Measurements from ENCODE around the gene NOS1AP. TPM values are rescaled to one million over a fixed set of nuclear protein-coding genes. Genes with fewer than 3 reads are reported as not detected.
A peak's percentile ranks its signal among the peaks of the same experiment; 100 is the strongest.

The NOS1AP gene
- total and polyA plus RNA-seq, 5 donors: 0.86 to 4.5 (median 4.1) TPM

DNA sequence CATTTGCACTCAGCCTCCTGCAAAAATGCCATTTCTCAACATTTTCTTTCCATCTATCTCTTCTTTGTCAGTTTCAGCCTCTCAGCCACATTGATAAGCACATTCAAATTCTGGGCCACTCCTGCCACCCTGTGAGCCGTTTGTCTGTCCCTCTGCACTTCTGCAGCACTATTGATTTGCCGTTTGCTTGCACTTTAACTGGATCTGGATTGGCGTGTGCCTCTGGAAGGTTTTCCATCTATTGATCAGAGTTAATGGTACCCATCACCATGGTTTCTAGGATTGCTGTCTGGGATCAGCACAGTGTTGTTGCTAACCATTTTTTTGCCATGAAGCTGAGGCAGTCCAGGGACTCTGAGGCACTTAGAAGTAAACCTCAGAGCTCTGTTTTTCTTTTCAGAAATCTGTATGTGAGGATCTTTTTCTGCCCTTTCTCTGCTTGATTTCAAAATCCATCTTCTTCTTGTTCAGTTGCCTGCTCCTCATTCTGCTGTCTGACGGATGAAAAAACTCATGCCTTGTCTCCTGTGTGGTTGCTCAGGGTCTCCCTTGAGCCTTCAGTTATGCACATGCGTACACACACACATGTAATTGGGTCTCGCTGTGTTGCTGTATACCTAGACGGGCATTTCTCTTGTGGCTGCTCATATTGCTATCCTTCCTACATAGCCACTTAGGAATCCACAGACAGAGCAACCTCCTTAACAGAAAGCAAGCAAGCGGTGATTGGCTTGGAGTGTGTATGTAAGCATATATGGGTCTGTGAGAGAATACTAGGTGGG lies 67.9 kb downstream of the NOS1AP start:
- H3K4me1 ChIP-seq (ENCODE audit: control insufficient read depth, insufficient read depth, low read length): peaks cover 7% of the 10 kb centered on the region
- DNase-seq (no peak), ATAC-seq (no peak)
- intact Hi-C loops (cut with DNase I): no loop called here
- no peaks in the 10 kb centered on the region for H3K27me3 ChIP-seq (ENCODE audit: control insufficient read depth, insufficient read depth)
- no peaks in the 10 kb centered on the region for H3K9me3 ChIP-seq (ENCODE audit: control insufficient read depth, low read length)
- WGBS: 74% methylated on average over 8 of the region's 8 CpGs
- no peak overlapping the region for H3K27ac ChIP-seq (ENCODE audit: low read length)
- H3K4me3 ChIP-seq (ENCODE audit: low read length): no peak overlapping the region

GRCh38 chr1:162138112-162138511 lies 68.6 kb downstream of the NOS1AP start:
- Histone ChIP-seq H3K4me1 (ENCODE audit: control insufficient read depth, insufficient read depth, low read length) (peaks cover 5% of the 10 kb centered on the region), H3K9me3 (ENCODE audit: control insufficient read depth, low read length) (no peaks in the 10 kb centered on the region), H3K27ac (ENCODE audit: low read length) (no peak overlapping the region), H3K27me3 (ENCODE audit: control insufficient read depth, insufficient read depth) (no peaks in the 10 kb centered on the region), H3K4me3 (ENCODE audit: low read length) (no peak overlapping the region)
- WGBS: 74% methylated on average over 2 of the region's 2 CpGs
- no peak for ATAC-seq
- intact Hi-C loops (cut with DNase I): no loop called here
- no peak for DNase-seq

DNA sequence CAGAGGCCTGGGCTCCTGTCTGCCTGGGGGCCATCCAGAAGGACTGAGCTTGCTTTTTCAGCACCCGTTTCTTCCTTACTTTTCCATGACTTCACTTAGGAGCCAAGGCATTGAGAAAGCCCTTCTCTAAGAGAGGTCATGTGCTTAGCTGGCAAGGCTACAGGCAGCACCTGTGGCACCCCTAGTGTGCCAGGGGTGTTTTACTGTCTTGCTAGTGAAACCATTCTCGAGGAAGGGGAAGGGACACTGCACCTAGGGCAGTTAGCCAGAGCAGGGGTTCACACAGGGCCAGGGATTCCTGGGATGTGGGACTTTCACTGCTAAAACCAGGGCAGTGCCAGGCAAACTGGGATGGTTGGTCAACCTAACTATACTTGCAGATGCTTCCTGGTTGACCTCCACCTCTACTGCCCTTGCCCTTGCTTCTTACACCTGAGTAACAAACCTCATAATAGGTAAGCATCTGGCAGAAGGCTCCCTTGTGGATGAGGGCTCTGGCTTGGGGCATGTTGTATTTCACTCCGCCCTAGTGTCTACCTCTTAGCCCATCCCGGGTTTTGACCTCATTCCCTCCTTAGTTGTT lies 69.2 kb downstream of the NOS1AP start:
- H3K9me3 ChIP-seq (ENCODE audit: control insufficient read depth, low read length): no peaks in the 10 kb centered on the region
- no peak overlapping the region for H3K4me3 ChIP-seq (ENCODE audit: low read length)
- peaks cover 5% of the 10 kb centered on the region for H3K4me1 ChIP-seq (ENCODE audit: control insufficient read depth, insufficient read depth, low read length)
- H3K27me3 ChIP-seq (ENCODE audit: control insufficient read depth, insufficient read depth): no peaks in the 10 kb centered on the region
- DNase-seq (no peak), ATAC-seq (no peak)
- 21% methylated on average over 4 of the region's 4 CpGs for WGBS
- no peak overlapping the region for H3K27ac ChIP-seq (ENCODE audit: low read length)
- intact Hi-C loops (cut with DNase I): no loop called here

DNA sequence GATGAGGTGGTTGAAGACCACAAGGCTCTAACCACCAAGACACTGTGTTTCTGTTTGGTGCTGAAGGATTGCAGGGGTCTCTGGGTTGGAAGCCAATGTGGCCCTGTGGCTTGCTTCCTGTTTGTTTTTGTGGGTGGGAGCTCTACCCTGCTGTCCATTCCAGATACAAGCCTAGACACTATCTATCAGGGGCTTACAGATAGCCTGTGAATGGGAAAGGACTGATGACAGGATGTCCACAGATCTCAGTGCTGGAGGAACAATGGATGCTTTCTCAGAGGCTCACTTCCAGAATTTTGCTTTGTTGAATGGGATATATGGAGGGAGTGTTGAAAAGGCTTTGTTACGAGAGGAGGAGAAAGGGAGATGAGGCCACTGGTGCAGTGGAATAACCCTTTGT lies 69.7 kb downstream of the NOS1AP start:
- WGBS: 62% methylated on average over 1 of the region's 1 CpG
- H3K27me3 ChIP-seq (ENCODE audit: control insufficient read depth, insufficient read depth): no peaks in the 10 kb centered on the region
- no peak overlapping the region for H3K4me3 ChIP-seq (ENCODE audit: low read length)
- H3K27ac ChIP-seq (ENCODE audit: low read length): no peak overlapping the region
- intact Hi-C loops (cut with DNase I): no loop called here
- ATAC-seq: no peak
- H3K9me3 ChIP-seq (ENCODE audit: control insufficient read depth, low read length): no peaks in the 10 kb centered on the region
- H3K4me1 ChIP-seq (ENCODE audit: control insufficient read depth, insufficient read depth, low read length): peaks cover 5% of the 10 kb centered on the region
- DNase-seq: no peak

DNA sequence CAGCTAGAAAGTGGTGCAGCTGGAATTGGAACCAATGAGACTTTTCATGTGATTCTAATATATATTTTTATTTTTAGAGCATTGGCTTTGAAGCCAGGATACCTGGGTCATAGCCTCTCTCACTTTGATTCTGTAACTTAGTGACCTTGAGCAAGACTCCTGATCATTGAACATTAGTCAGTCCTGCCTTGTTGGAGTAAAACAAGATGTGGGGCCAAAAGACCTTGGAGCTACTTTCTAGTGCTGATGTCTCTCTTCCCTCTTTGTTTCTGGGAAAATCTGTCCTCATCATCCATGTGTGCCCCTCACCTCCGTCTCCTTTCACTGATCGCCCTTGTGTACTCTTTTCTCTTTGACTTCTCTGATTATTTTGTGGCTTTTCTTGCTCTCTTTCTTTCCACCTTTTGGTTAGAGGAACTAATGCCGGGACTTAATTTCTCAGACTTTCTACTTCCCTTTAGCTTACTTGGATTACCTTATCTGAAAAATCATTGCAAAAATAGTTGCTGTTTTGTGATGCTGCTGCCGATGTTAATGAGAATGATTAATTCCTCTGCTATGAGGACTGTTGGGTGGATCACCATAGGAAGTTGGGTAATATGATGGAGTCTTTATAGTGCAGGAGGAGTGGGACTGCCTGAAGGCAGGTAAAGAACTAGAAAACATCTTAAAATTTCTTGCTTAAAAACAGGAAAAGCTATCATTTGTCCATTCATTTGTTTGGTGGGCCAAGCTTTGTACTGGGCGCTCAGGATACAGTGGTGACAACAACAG lies 72.0 kb downstream of the NOS1AP start:
- Histone ChIP-seq H3K9me3 (ENCODE audit: control insufficient read depth, low read length) (no peaks in the 10 kb centered on the region), H3K27ac (ENCODE audit: low read length) (no peak overlapping the region), H3K27me3 (ENCODE audit: control insufficient read depth, insufficient read depth) (no peaks in the 10 kb centered on the region), H3K4me3 (ENCODE audit: low read length) (no peak overlapping the region), H3K4me1 (ENCODE audit: control insufficient read depth, insufficient read depth, low read length) (no peaks in the 10 kb centered on the region)
- no peak for DNase-seq
- no peak for ATAC-seq
- WGBS: 86% methylated on average over 5 of the region's 5 CpGs
- intact Hi-C loops (cut with DNase I): no loop called here

- 92% methylated on average over 3 of the region's 3 CpGs for WGBS
- no peak for ATAC-seq
- H3K27ac ChIP-seq (ENCODE audit: low read length): no peak overlapping the region
These were observed 73.5 kb downstream of the NOS1AP start for GRCh38 chr1:162142968-162143367.

GRCh38 chr1:162144268-162144667 lies 74.8 kb downstream of the NOS1AP start:
- no peak overlapping the region for H3K4me3 ChIP-seq (ENCODE audit: low read length)
- no peaks in the 10 kb centered on the region for H3K4me1 ChIP-seq (ENCODE audit: control insufficient read depth, insufficient read depth, low read length)
- H3K9me3 ChIP-seq (ENCODE audit: control insufficient read depth, low read length): no peaks in the 10 kb centered on the region
- DNase-seq (no peak), ATAC-seq (no peak)
- H3K27ac ChIP-seq (ENCODE audit: low read length): no peak overlapping the region
- no peaks in the 10 kb centered on the region for H3K27me3 ChIP-seq (ENCODE audit: control insufficient read depth, insufficient read depth)
- intact Hi-C loops (cut with DNase I): no loop called here
- WGBS: 52% methylated on average over 3 of the region's 3 CpGs

More at GRCh38 chr1:162142968-162143367, 73.5 kb downstream of the NOS1AP start:
- intact Hi-C loops (cut with DNase I): no loop called here
- no peaks in the 10 kb centered on the region for H3K27me3 ChIP-seq (ENCODE audit: control insufficient read depth, insufficient read depth)
- DNase-seq: no peak
- H3K4me1 ChIP-seq (ENCODE audit: control insufficient read depth, insufficient read depth, low read length): no peaks in the 10 kb centered on the region
- no peaks in the 10 kb centered on the region for H3K9me3 ChIP-seq (ENCODE audit: control insufficient read depth, low read length)
- no peak overlapping the region for H3K4me3 ChIP-seq (ENCODE audit: low read length)

DNA sequence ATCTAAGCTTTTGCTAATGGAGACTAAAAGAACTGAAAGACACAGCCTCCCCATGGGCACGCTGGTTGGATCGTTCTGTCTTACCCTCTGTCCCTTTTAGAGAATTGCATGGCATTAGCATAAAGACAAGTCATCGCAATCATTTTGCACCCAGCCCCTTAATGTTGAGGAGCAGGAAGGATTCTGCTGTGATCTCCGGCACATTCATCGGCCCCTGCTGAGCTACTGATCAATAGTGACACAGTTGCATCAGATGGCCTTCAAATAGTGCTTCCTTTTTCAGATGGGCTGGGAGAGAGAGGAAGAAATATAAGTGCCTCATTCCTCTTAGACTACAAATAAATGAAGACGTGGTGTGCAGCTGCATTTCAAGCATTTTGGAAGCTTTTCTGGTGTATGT lies 75.4 kb downstream of the NOS1AP start:
- ATAC-seq: no peak
- Histone ChIP-seq H3K27ac (ENCODE audit: low read length) (no peak overlapping the region), H3K4me1 (ENCODE audit: control insufficient read depth, insufficient read depth, low read length) (no peaks in the 10 kb centered on the region), H3K4me3 (ENCODE audit: low read length) (no peak overlapping the region), H3K9me3 (ENCODE audit: control insufficient read depth, low read length) (no peaks in the 10 kb centered on the region), H3K27me3 (ENCODE audit: control insufficient read depth, insufficient read depth) (no peaks in the 10 kb centered on the region)
- DNase-seq: no peak
- intact Hi-C loops (cut with DNase I): no loop called here
- 72% methylated on average over 6 of the region's 6 CpGs for WGBS

DNA sequence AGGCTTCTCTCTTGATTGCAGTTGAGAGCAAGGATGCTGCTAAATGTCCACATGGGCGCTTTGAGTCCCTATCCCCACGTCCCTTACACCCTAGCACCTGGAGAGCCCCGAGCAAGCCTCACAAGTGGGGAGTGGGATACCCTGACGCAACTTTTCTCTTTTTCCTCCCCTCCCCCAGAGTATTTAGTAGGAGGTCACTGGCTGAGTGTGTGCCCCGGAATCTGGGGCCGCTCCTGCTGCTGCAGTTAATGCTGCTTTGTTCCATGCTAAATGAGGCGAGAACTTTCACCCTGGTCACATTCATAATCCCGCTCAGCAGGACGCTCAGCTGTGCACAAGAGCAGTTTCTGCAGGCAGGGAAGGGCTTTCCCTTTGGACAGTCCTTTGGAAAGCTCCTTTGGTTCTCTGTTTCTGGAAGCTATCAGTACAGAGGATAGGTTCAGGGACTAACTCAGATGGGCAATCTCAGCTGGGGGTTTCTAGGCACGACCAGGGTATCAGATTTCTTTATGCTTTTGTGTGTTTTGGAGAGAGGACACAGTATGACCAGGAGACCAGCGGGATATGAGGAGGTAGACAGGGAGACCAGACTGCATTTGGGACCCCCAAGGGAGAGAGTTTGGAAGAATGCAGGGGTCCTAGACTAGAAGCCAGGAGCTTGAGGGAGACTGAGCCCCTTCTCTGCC lies 75.9 kb downstream of the NOS1AP start:
- Histone ChIP-seq H3K9me3 (ENCODE audit: control insufficient read depth, low read length) (no peaks in the 10 kb centered on the region), H3K4me1 (ENCODE audit: control insufficient read depth, insufficient read depth, low read length) (no peaks in the 10 kb centered on the region), H3K27ac (ENCODE audit: low read length) (no peak overlapping the region), H3K4me3 (ENCODE audit: low read length) (no peak overlapping the region), H3K27me3 (ENCODE audit: control insufficient read depth, insufficient read depth) (no peaks in the 10 kb centered on the region)
- WGBS: 73% methylated on average over 11 of the region's 11 CpGs
- ATAC-seq (no peak), DNase-seq (no peak)
- intact Hi-C loops (cut with DNase I): no loop called here

- 74% methylated on average over 5 of the region's 5 CpGs for WGBS
- DNase-seq (no peak), ATAC-seq (peak in 1 of 2 donors; percentile 31)
- intact Hi-C loops (cut with DNase I): no loop called here
- no peaks in the 10 kb centered on the region for H3K9me3 ChIP-seq (ENCODE audit: control insufficient read depth, low read length)
- H3K27me3 ChIP-seq (ENCODE audit: control insufficient read depth, insufficient read depth): no peaks in the 10 kb centered on the region
- H3K4me3 ChIP-seq (ENCODE audit: low read length): no peak overlapping the region
- no peaks in the 10 kb centered on the region for H3K4me1 ChIP-seq (ENCODE audit: control insufficient read depth, insufficient read depth, low read length)
- H3K27ac ChIP-seq (ENCODE audit: low read length): no peak overlapping the region
These were observed 76.6 kb downstream of the NOS1AP start for GRCh38 chr1:162145966-162146696.

All from right cardiac atrium (tissue), 5 donors.